Measurements from ENCODE around the gene ZNF750. TPM values are rescaled to one million over a fixed set of nuclear protein-coding genes. Genes with fewer than 3 reads are reported as not detected.
A peak's percentile ranks its signal among the peaks of the same experiment; 100 is the strongest.
"Not testable (repeated sequence)": the region's sequence is repeated elsewhere in the genome, so short reads cannot be mapped to it uniquely, and the experiment has no call there.

ZNF750 gene
- total RNA-seq, 3 donors from 2014 or later, result not detected

GRCh38 chr17:82786427-82786826 lies 53.4 kb downstream of the ZNF750 start:
- no peak for DNase-seq
- ATAC-seq, result no peak
- Histone ChIP-seq H3K9me3 (no peaks in the 10 kb centered on the region), H3K36me3 (ENCODE audit: low read depth) (no peaks in the 10 kb centered on the region), H3K4me1 (ENCODE audit: low read depth) (peaks cover 5% of the 10 kb centered on the region), H3K4me3 (no peak overlapping the region)
- no peak for TF ChIP-seq CTCF (IDR thresholded peaks at IDR 0.05)
- intact Hi-C loops (cut with DNase I, micrococcal nuclease), result no loop called here

GRCh38 chr17:82785581-82785980 lies 54.2 kb downstream of the ZNF750 start:
- intact Hi-C loops (cut with DNase I, micrococcal nuclease); H3K4me3 ChIP-seq; DNase-seq; ATAC-seq; H3K4me1 ChIP-seq (ENCODE audit: low read depth); H3K36me3 ChIP-seq (ENCODE audit: low read depth); H3K9me3 ChIP-seq: not testable (repeated sequence)

- Histone ChIP-seq H3K36me3 (ENCODE audit: low read depth) (no peaks in the 10 kb centered on the region), H3K4me1 (ENCODE audit: low read depth) (peaks cover 5% of the 10 kb centered on the region), H3K9me3 (no peaks in the 10 kb centered on the region), H3K4me3 (no peak overlapping the region)
- TF ChIP-seq CTCF (IDR thresholded peaks at IDR 0.05), result no peak
- no peak for DNase-seq
- intact Hi-C loops (cut with DNase I, micrococcal nuclease), result no loop called here
- no peak for ATAC-seq
Measured at GRCh38 chr17:82783498-82783897, 56.3 kb downstream of the ZNF750 start.

- no peak for ATAC-seq
- no peak for TF ChIP-seq CTCF (IDR thresholded peaks at IDR 0.05)
- intact Hi-C loops (cut with DNase I, micrococcal nuclease), result no loop called here
Measured at GRCh38 chr17:82782657-82783207, 57.1 kb downstream of the ZNF750 start.

GRCh38 chr17:82781894-82782274 lies 57.9 kb downstream of the ZNF750 start:
- Histone ChIP-seq H3K4me1 (ENCODE audit: low read depth) (peaks cover 5% of the 10 kb centered on the region), H3K4me3 (no peak overlapping the region), H3K36me3 (ENCODE audit: low read depth) (no peaks in the 10 kb centered on the region), H3K9me3 (no peaks in the 10 kb centered on the region)
- intact Hi-C loops (cut with DNase I, micrococcal nuclease), result no loop called here
- TF ChIP-seq CTCF (IDR thresholded peaks at IDR 0.05), result peak; percentile 92
- DNase-seq (peak; percentile 85 to 92 (median 91)), ATAC-seq (peak; percentile 99)

More at GRCh38 chr17:82782657-82783207, 57.1 kb downstream of the ZNF750 start:
- H3K9me3 ChIP-seq, result no peaks in the 10 kb centered on the region
- H3K4me1 ChIP-seq (ENCODE audit: low read depth), result peaks cover 5% of the 10 kb centered on the region
- DNase-seq, result no peak
- H3K36me3 ChIP-seq (ENCODE audit: low read depth), result no peaks in the 10 kb centered on the region
- no peak overlapping the region for H3K4me3 ChIP-seq

GRCh38 chr17:82780971-82781893 lies 58.6 kb downstream of the ZNF750 start:
- Histone ChIP-seq H3K9me3 (no peaks in the 10 kb centered on the region), H3K36me3 (ENCODE audit: low read depth) (no peaks in the 10 kb centered on the region), H3K4me3 (no peak overlapping the region), H3K4me1 (ENCODE audit: low read depth) (peaks cover 5% of the 10 kb centered on the region)
- intact Hi-C loops (cut with DNase I, micrococcal nuclease), result no loop called here
- TF ChIP-seq CTCF (IDR thresholded peaks at IDR 0.05), result no peak
- ATAC-seq (peak; percentile 5), DNase-seq (no peak)

Measured in mucosa of descending colon (tissue), 3 donors.